H1 (cell line): ENCODE measurements around the gene CA10. TPM values are rescaled to one million over a fixed set of nuclear protein-coding genes. Genes with fewer than 3 reads are reported as not detected.

Experiments
- CTCF ChIA-PET: fragments of 300-600 bp; sonication (Branson Sonifier 250); formaldehyde crosslinking; loops from one replicate; lab custom pipeline; 2021; ENCODE audit not compliant: partially characterized antibody; lab: Charles Lee
- POLR2A ChIA-PET: fragments of 300-600 bp; sonication (Branson Sonifier 250); formaldehyde crosslinking; loops from one replicate; lab custom pipeline; 2021; ENCODE audit warnings: inconsistent platforms; ENCODE audit not compliant: partially characterized antibody; lab: Charles Lee
- DNase-seq, 2 experiments: peaks; one replicate each; pipeline versions ENCODE4 v3.0.0 to v3.0.0-alpha.2; 2010 to 2022; ENCODE audit warnings: low spot score in 2 of 2, low read depth in 1 of 2, mixed read lengths in 1 of 2
- FAIRE-seq: peaks from 2 replicates; lab custom pipeline; 2011; peaks lifted over from hg19 to GRCh38; lab: Jason Lieb, UNC
- H2AFZ ChIP-seq: 2 replicates; pipeline ENCODE4 v1.8.1; 2012; ENCODE audit warnings: low read length, inconsistent platforms
- H2AK5ac ChIP-seq: 2 replicates; pipeline ENCODE4 v1.6.1; 2013; ENCODE audit warnings: low read depth, low read length
- H2BK120ac ChIP-seq: replicated peaks from 2 replicates; pipeline ENCODE3; 2013; ENCODE audit warnings: low read depth, low read length, inconsistent platforms
- H2BK12ac ChIP-seq: 2 replicates; pipeline ENCODE4 v1.6.1; 2013; ENCODE audit warnings: low read depth, low read length
- H2BK15ac ChIP-seq: 2 replicates; pipeline ENCODE4 v1.6.1; 2013; ENCODE audit warnings: low read length
- H2BK20ac ChIP-seq: 2 replicates; pipeline ENCODE4 v1.6.1; 2013; ENCODE audit warnings: low read length
- H2BK5ac ChIP-seq: 2 replicates; pipeline ENCODE4 v1.6.1; 2013; ENCODE audit warnings: low read depth, low read length
- H3K14ac ChIP-seq: 2 replicates; pipeline ENCODE4 v1.6.1; 2013; ENCODE audit warnings: inconsistent platforms; ENCODE audit not compliant: insufficient read length
- H3K18ac ChIP-seq: 2 replicates; pipeline ENCODE4 v1.6.1; 2013; ENCODE audit warnings: low read length; ENCODE audit errors: extremely low read depth
- H3K23ac ChIP-seq: 2 replicates; pipeline ENCODE4 v1.6.1; 2013; ENCODE audit warnings: inconsistent platforms; ENCODE audit not compliant: insufficient read length
- H3K23me2 ChIP-seq: 2 replicates; pipeline ENCODE4 v1.6.1; 2013; ENCODE audit warnings: low read depth, low read length
- H3K27ac ChIP-seq: 2 replicates; pipeline ENCODE4 v1.6.1; 2011; ENCODE audit warnings: low read depth, low read length, inconsistent platforms
- H3K27me3 ChIP-seq, 4 experiments: replicated peaks in 1 of 4; 1 replicate in 1 of 4; 2 replicates in 3 of 4; pipeline versions ENCODE4 v1.6.1 to v1.8.1; 2011 to 2013; ENCODE audit warnings: low read length in 3 of 4, mild to moderate bottlenecking in 3 of 4, inconsistent platforms in 2 of 4, mixed read lengths in 2 of 4, moderate library complexity in 1 of 4; ENCODE audit not compliant: control insufficient read depth in 3 of 4, insufficient read depth in 3 of 4; ENCODE audit errors: extremely low read depth in 1 of 4
- H3K36me3 ChIP-seq, 4 experiments: 2 replicates each; pipeline versions ENCODE4 v1.6.1 to v1.8.1; 2011 to 2013; ENCODE audit warnings: mild to moderate bottlenecking in 4 of 4, low read length in 3 of 4, moderate library complexity in 2 of 4, control low read depth in 1 of 4, inconsistent platforms in 1 of 4; ENCODE audit not compliant: insufficient read depth in 4 of 4, control insufficient read depth in 2 of 4
- H3K4ac ChIP-seq: replicated peaks from 2 replicates; pipeline ENCODE3; 2013; ENCODE audit warnings: low read length, low read depth, mixed read lengths, inconsistent platforms; ENCODE audit not compliant: insufficient read length
- H3K4me1 ChIP-seq, 4 experiments: replicated peaks in 1 of 4; 1 replicate in 1 of 4; 2 replicates in 3 of 4; pipeline versions ENCODE4 v1.6.1 to v1.8.1; 2011 to 2013; ENCODE audit warnings: low read length in 3 of 4, inconsistent platforms in 2 of 4, mixed read lengths in 1 of 4; ENCODE audit not compliant: insufficient read depth in 4 of 4, control insufficient read depth in 3 of 4
- H3K4me2 ChIP-seq, 2 experiments: 2 replicates each; pipeline versions ENCODE4 v1.6.1 to v1.8.1; 2011 to 2013; ENCODE audit warnings: low read depth in 2 of 2, low read length in 2 of 2, control low read depth in 1 of 2, inconsistent platforms in 1 of 2, mild to moderate bottlenecking in 1 of 2; ENCODE audit not compliant: insufficient read depth in 1 of 2
- H3K4me3 ChIP-seq, 4 experiments: fragments of 200-600, 300-600 bp in 1 of 4; sonication (generic), shearing (Covaris generic), sonication (Bioruptor Twin) in 1 of 4; 2 replicates each; pipeline versions ENCODE4 v1.5.1 to v1.8.1; 2011 to 2016; ENCODE audit warnings: low read length in 4 of 4, low read depth in 3 of 4, control low read depth in 2 of 4, inconsistent platforms in 2 of 4, mild to moderate bottlenecking in 2 of 4, mixed read lengths in 1 of 4, moderate library complexity in 1 of 4; ENCODE audit not compliant: insufficient read depth in 2 of 4; ENCODE audit errors: extremely low read depth in 1 of 4
- H3K56ac ChIP-seq: replicated peaks from 2 replicates; pipeline ENCODE3; 2013; ENCODE audit warnings: low read depth, mild to moderate bottlenecking, mixed read lengths, low read length, inconsistent platforms; ENCODE audit not compliant: insufficient read length
- H3K79me1 ChIP-seq: 2 replicates; pipeline ENCODE4 v1.6.1; 2013; ENCODE audit warnings: low read depth, low read length, control low read depth
- H3K79me2 ChIP-seq, 2 experiments: 2 replicates each; pipeline versions ENCODE4 v1.6.1 to v1.8.1; 2012 to 2013; ENCODE audit warnings: low read length in 2 of 2, mild to moderate bottlenecking in 2 of 2, inconsistent platforms in 1 of 2; ENCODE audit not compliant: insufficient read depth in 2 of 2, control insufficient read depth in 1 of 2
- H3K9ac ChIP-seq, 4 experiments: replicated peaks in 1 of 4; 1 replicate in 1 of 4; 2 replicates in 3 of 4; pipeline versions ENCODE4 v1.6.1 to v1.8.1; 2011 to 2013; ENCODE audit warnings: low read depth in 3 of 4, low read length in 3 of 4, control low read depth in 2 of 4, mild to moderate bottlenecking in 2 of 4, moderate library complexity in 2 of 4, inconsistent platforms in 1 of 4; ENCODE audit errors: extremely low read depth in 1 of 4
- H3K9me3 ChIP-seq, 2 experiments: 2 replicates each; pipeline versions ENCODE4 v1.6.1 to v1.8.1; 2012 to 2013; ENCODE audit warnings: mild to moderate bottlenecking in 2 of 2, moderate library complexity in 2 of 2, control low read depth in 1 of 2, inconsistent platforms in 1 of 2, low read depth in 1 of 2, low read length in 1 of 2, mixed read lengths in 1 of 2; ENCODE audit not compliant: insufficient read depth in 2 of 2
- H4K20me1 ChIP-seq, 2 experiments: replicated peaks in 1 of 2; 2 replicates each; pipeline versions ENCODE3 to v1.8.1; 2011 to 2013; ENCODE audit warnings: inconsistent platforms in 2 of 2, low read length in 2 of 2, mild to moderate bottlenecking in 1 of 2; ENCODE audit not compliant: insufficient read depth in 2 of 2, control insufficient read depth in 1 of 2
- H4K5ac ChIP-seq: 2 replicates; pipeline ENCODE4 v1.6.1; 2013; ENCODE audit warnings: low read length, low read depth, mixed read lengths, inconsistent platforms; ENCODE audit not compliant: insufficient read length
- H4K8ac ChIP-seq: 2 replicates; pipeline ENCODE4 v1.8.0; 2013; ENCODE audit warnings: mild to moderate bottlenecking, moderate library complexity, low read length, inconsistent platforms; ENCODE audit not compliant: insufficient read depth; ENCODE audit errors: extremely low read depth
- H4K91ac ChIP-seq: replicated peaks from 2 replicates; pipeline ENCODE3; 2013; ENCODE audit warnings: low read length, mixed read lengths, inconsistent platforms; ENCODE audit not compliant: insufficient read length
- ATF3 ChIP-seq: IDR thresholded peaks from 2 replicates; pipeline ENCODE4 v1.6.1; 2011; ENCODE audit warnings: low read depth, mild to moderate bottlenecking, low read length; ENCODE audit not compliant: insufficient read depth
- CBX5 ChIP-seq: fragments of 300-800, 300-1000 bp; sonication (generic); IDR thresholded peaks from 2 replicates; pipeline ENCODE4 v1.7.1; 2016; ENCODE audit warnings: antibody characterized with exemption, low read length, low read depth
- CTCF ChIP-seq, 3 experiments: IDR thresholded peaks; 1 replicate in 2 of 3; 2 replicates in 1 of 3; pipeline versions ENCODE4 v1.5.1 to v1.6.1; 2011; ENCODE audit warnings: low read length in 3 of 3, mild to moderate bottlenecking in 3 of 3, inconsistent platforms in 2 of 3, low read depth in 1 of 3, moderate library complexity in 1 of 3; ENCODE audit not compliant: insufficient read depth in 1 of 3; ENCODE audit errors: control extremely low read depth in 1 of 3
- JUN ChIP-seq: IDR thresholded peaks from 2 replicates; pipeline ENCODE4 v1.6.1; 2011; ENCODE audit warnings: low read depth, mild to moderate bottlenecking, improper control_type of control experiment, low read length
- NANOG ChIP-seq: IDR thresholded peaks from 2 replicates; pipeline ENCODE4 v1.6.1; 2011; ENCODE audit warnings: low read length, low read depth, mild to moderate bottlenecking, inconsistent platforms; ENCODE audit not compliant: insufficient read depth, poor library complexity, severe bottlenecking
- NRF1 ChIP-seq: IDR thresholded peaks from 2 replicates; pipeline ENCODE4 v1.6.1; 2011; ENCODE audit warnings: mild to moderate bottlenecking, low read depth, low read length, improper control_type of control experiment
- POLR2AphosphoS5 ChIP-seq: IDR thresholded peaks from 2 replicates; pipeline ENCODE4 v1.6.1; 2011; ENCODE audit warnings: low read depth, low read length
- SIX5 ChIP-seq: IDR thresholded peaks from 2 replicates; pipeline ENCODE4 v1.6.1; 2011; ENCODE audit warnings: mild to moderate bottlenecking, low read depth, low read length
- SUZ12 ChIP-seq: fragments of 200-600 bp; sonication (generic); IDR thresholded peaks from 2 replicates; pipeline ENCODE4 v1.6.1; 2012; ENCODE audit warnings: mild to moderate bottlenecking, inconsistent platforms, low read length, moderate library complexity, mixed read lengths
- TAF1 ChIP-seq: IDR thresholded peaks from 2 replicates; pipeline ENCODE4 v1.6.1; 2011; ENCODE audit warnings: mild to moderate bottlenecking, low read depth, low read length
- TCF12 ChIP-seq: IDR thresholded peaks from 2 replicates; pipeline ENCODE4 v1.6.1; 2011; ENCODE audit warnings: low read depth, mild to moderate bottlenecking, low read length
- TEAD4 ChIP-seq: IDR thresholded peaks from 2 replicates; pipeline ENCODE4 v1.6.1; 2012; ENCODE audit warnings: low read depth, low read length, inconsistent platforms, mixed read lengths
- WGBS, 2 experiments: shearing (Covaris generic) in 1 of 2; methylation state at CpG; one replicate each; pipeline versions ENCODE4 v1.1.6 to v1.1.7; 2013 to 2015; ENCODE audit warnings: low lambda C conversion rate in 2 of 2, mixed read lengths in 2 of 2, inconsistent platforms in 1 of 2, low coverage in 1 of 2, missing lambda C conversion rate in 1 of 2; ENCODE audit not compliant: insufficient replicate concordance in 2 of 2, insufficient coverage in 1 of 2, insufficient read length in 1 of 2; ENCODE audit errors: extremely low coverage in 1 of 2, missing lambda C conversion rate in 1 of 2; 5-methylcytosine and 5-hydroxymethylcytosine counted together
- polyA plus RNA-seq, 7 experiments: library from polyadenylated mRNA; depleted of rRNA in 3 of 7; stranded (reverse) in 5 of 7; unstranded in 2 of 7; fragments of >200 nt in 5 of 7; fragments of 200-250 nt in 2 of 7; gene quantifications; 1 replicate in 5 of 7; 2 replicates in 1 of 7; 4 replicates in 1 of 7; pipeline versions ENCODE4 v1.2.1 to v1.2.3, GENCODE V29; 2011 to 2013; ENCODE audit warnings: missing spikeins in 2 of 7, mixed read lengths in 2 of 7
- total RNA-seq: library from RNA; stranded (reverse); fragmentation: NEBNext Ultra II Directional; extraction: Animal tissue kit (Norgen Biotek cat#: 25700); gene quantifications from 2 replicates; pipeline ENCODE4 v1.2.1, GENCODE V29; 2021

CA10 gene
- total and polyA plus RNA-seq, 2 of the 8 experiments (the other 6 are each of a cell fraction or from before 2014, with no cell fraction given): 0.60 to 0.63 TPM

GRCh38 chr17:52084176-52084575 is 74.3 kb downstream of the CA10 start:
- ChIA-PET CTCF (interaction anchor here (2.0 kb wide), 1 partner anchor 22 kb away, joined by 5 read pairs; no protein-coding TSS in a partner anchor), POLR2A (no interaction called here)
- Histone ChIP-seq H3K14ac (no peak overlapping the region), H2BK12ac (no peak overlapping the region), H3K4me3 (no peak overlapping the region), H3K4me1 (no peaks in the 10 kb centered on the region), H4K91ac (no peak overlapping the region), H2AFZ (no peak overlapping the region), H4K5ac (no peak overlapping the region), H3K18ac (no peak overlapping the region), H2BK5ac (no peak overlapping the region), H4K8ac (no peak overlapping the region), H3K23ac (no peak overlapping the region), H3K9ac (no peak overlapping the region), H3K27ac (no peak overlapping the region), H2BK15ac (no peak overlapping the region), H3K4ac (no peak overlapping the region), H2BK20ac (no peak overlapping the region), H3K27me3 (no peaks in the 10 kb centered on the region), H3K9me3 (no peaks in the 10 kb centered on the region), H3K36me3 (no peaks in the 10 kb centered on the region), H4K20me1 (no peaks in the 10 kb centered on the region), H3K79me2 (no peaks in the 10 kb centered on the region), H2BK120ac (no peak overlapping the region), H3K79me1 (no peaks in the 10 kb centered on the region), H2AK5ac (no peak overlapping the region), H3K23me2 (no peaks in the 10 kb centered on the region), H3K56ac (no peak overlapping the region), H3K4me2 (no peak overlapping the region)
- DNase-seq (no peak), FAIRE-seq (no peak)
- no peak for TF ChIP-seq TAF1
- no peak for TF ChIP-seq NANOG
- TF ChIP-seq SUZ12: no peak
- no peak for TF ChIP-seq SIX5
- TF ChIP-seq POLR2AphosphoS5: no peak
- TF ChIP-seq NRF1: no peak
- no peak for TF ChIP-seq TCF12
- TF ChIP-seq ATF3: no peak
- no peak for TF ChIP-seq CBX5
- no peak for TF ChIP-seq CTCF (IDR thresholded peaks at IDR 0.05; ENCODE audit: control extremely low read depth in 1 of 3, insufficient read depth in 1 of 3, low read depth in 1 of 3, low read length in 3 of 3)
- no peak for TF ChIP-seq JUN
- TF ChIP-seq TEAD4: no peak
- 87% methylated on average over 2 of the region's 2 CpGs; no CpG with 5 or more reads in 1 of the 2 experiments for WGBS, 2 experiments
